ENCODE measurements around the gene CYS1.

The CYS1 gene

GRCh38 chr2:10022041-10022421, 58.2 kb downstream of the CYS1 start:
- Histone ChIP-seq H3K27me3 (no peaks in the 10 kb centered on the region), H3K36me3 (no peaks in the 10 kb centered on the region), H3K9me3 (peaks cover 0 to 4% (median 0%) of the 10 kb centered on the region in 3 donors), H3K4me3 (no peak overlapping the region), H3K4me1 (no peaks in the 10 kb centered on the region), H3K27ac (no peak overlapping the region)
- DNase-seq, result no peak
- TF ChIP-seq CTCF (IDR thresholded peaks at IDR 0.05), result no peak
- intact Hi-C loops (cut with DNase I; ENCODE audit: low total_unique reads), result no loop called here

GRCh38 chr2:10019602-10020400, 60.4 kb downstream of the CYS1 start:
- H3K36me3 ChIP-seq, result no peaks in the 10 kb centered on the region
- no peaks in the 10 kb centered on the region for H3K4me1 ChIP-seq
- peaks cover 0 to 9% (median 0%) of the 10 kb centered on the region in 3 donors for H3K9me3 ChIP-seq
- no peak overlapping the region for H3K27ac ChIP-seq
- intact Hi-C loops (cut with DNase I; ENCODE audit: low total_unique reads), result no loop called here
- H3K27me3 ChIP-seq, result no peaks in the 10 kb centered on the region
- H3K4me3 ChIP-seq, result no peak overlapping the region
- TF ChIP-seq CTCF (IDR thresholded peaks at IDR 0.05), result no peak
- DNase-seq, result peak in 1 of 2 donors; percentile 56

- peak in 1 of 2 donors; percentile 61 for DNase-seq
- no peak overlapping the region for H3K4me3 ChIP-seq
- intact Hi-C loops (cut with DNase I; ENCODE audit: low total_unique reads), result no loop called here
- H3K27me3 ChIP-seq, result no peaks in the 10 kb centered on the region
- TF ChIP-seq CTCF (IDR thresholded peaks at IDR 0.05), result no peak
- H3K9me3 ChIP-seq, result peaks cover 0 to 9% (median 0%) of the 10 kb centered on the region in 3 donors
- no peaks in the 10 kb centered on the region for H3K36me3 ChIP-seq
- no peaks in the 10 kb centered on the region for H3K4me1 ChIP-seq
- H3K27ac ChIP-seq, result no peak overlapping the region
Measured at GRCh38 chr2:10019174-10019573, 61.0 kb downstream of the CYS1 start.

- intact Hi-C loops (cut with DNase I; ENCODE audit: low total_unique reads), result no loop called here
- no peaks in the 10 kb centered on the region for H3K36me3 ChIP-seq
- DNase-seq, result peak in 1 of 2 donors; percentile 13
- no peak overlapping the region for H3K27ac ChIP-seq
- no peaks in the 10 kb centered on the region for H3K4me1 ChIP-seq
- H3K4me3 ChIP-seq, result no peak overlapping the region
- TF ChIP-seq CTCF (IDR thresholded peaks at IDR 0.05), result no peak
- peaks cover 0 to 9% (median 0%) of the 10 kb centered on the region in 3 donors for H3K9me3 ChIP-seq
- H3K27me3 ChIP-seq, result no peaks in the 10 kb centered on the region
Measured at GRCh38 chr2:10017313-10017941, 62.8 kb downstream of the CYS1 start.

GRCh38 chr2:10016802-10017258, 63.4 kb downstream of the CYS1 start:
- no peak overlapping the region for H3K27ac ChIP-seq
- H3K36me3 ChIP-seq, result no peaks in the 10 kb centered on the region
- no peak for TF ChIP-seq CTCF (IDR thresholded peaks at IDR 0.05)
- H3K4me1 ChIP-seq, result no peaks in the 10 kb centered on the region
- H3K9me3 ChIP-seq, result peaks cover 0 to 9% (median 0%) of the 10 kb centered on the region in 3 donors
- peak in 1 of 2 donors; percentile 54 for DNase-seq
- no peak overlapping the region for H3K4me3 ChIP-seq
- intact Hi-C loops (cut with DNase I; ENCODE audit: low total_unique reads), result no loop called here
- no peaks in the 10 kb centered on the region for H3K27me3 ChIP-seq

Data from tibial artery (tissue), 4 donors.